Adipose tissue (tissue), 3 donors: Measurements from ENCODE around the gene CNDP1. TPM values are rescaled to one million over a fixed set of nuclear protein-coding genes. Genes with fewer than 3 reads are reported as not detected.
"Not testable (repeated sequence)": the region's sequence is repeated elsewhere in the genome, so short reads cannot be mapped to it uniquely, and the experiment has no call there.

Source experiments
- H3K27ac ChIP-seq: one replicate; pipeline ENCODE4 v1.5.1; 2013; ENCODE audit warnings: low read depth, low read length
- WGBS, 3 donors: extraction: QIAGEN DNeasy Blood & Tissue Kit; methylation state at CpG; one replicate each; pipeline ENCODE4 v1.1.7; 2013; 5-methylcytosine and 5-hydroxymethylcytosine counted together
- polyA plus RNA-seq, 3 donors: library from polyadenylated mRNA; stranded (reverse); fragments of 200-250 nt; gene quantifications; one replicate each; pipeline ENCODE4 v1.2.3, GENCODE V29; 2013
- donor health status: healthy with polysubstance abuse.
- donor health status: Bipolar disorder and iron deficiency.
- donor health status: healthy.

The CNDP1 gene
- polyA plus RNA-seq, 3 donors: 0.12 to 0.20 TPM; not detected in 1

DNA sequence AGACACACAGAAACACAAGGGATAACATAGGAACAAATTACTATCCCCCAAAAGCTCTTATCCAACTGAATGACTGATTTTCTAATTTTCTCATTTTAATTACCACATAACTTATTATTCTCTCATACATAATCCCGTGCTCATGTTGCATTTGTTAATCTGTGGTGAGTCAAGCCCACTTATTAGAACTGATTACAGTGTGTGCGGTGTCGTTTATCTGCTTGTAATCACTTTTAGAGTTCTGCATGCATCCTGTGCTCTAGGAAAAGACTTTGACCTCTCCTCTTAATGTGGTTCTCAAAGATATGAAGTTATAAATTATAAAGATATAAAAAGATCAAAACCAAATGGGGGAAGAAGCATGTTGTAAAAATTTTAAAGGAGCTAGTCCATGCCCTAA is 29.7 kb downstream of the CNDP1 start:
- H3K27ac ChIP-seq: no peak overlapping the region
- 34 to 47% (median 39%) methylated on average over 3 of the region's 3 CpGs for WGBS, 3 donors

DNA sequence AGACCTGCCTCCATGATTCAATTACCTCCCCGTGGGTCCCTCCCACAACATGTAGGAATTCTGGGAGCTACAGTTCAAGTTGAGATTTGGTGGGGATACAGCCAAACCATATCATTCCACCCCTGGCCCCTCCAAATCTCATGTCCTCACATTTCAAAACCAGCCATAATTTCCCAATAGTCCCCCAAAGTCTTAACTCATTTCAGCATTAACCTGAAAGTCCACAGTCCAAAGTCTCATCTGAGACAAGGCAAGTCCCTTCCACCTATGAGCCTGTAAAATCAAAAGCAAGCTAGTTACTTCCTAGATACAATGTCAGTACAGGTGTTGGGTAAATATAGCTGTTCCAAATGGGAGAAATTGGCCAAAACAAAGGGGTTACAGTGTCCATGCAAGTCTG is 30.9 kb downstream of the CNDP1 start:
- 94 to 96% (median 94%) methylated on average over 1 of the region's 1 CpG for WGBS, 3 donors

DNA sequence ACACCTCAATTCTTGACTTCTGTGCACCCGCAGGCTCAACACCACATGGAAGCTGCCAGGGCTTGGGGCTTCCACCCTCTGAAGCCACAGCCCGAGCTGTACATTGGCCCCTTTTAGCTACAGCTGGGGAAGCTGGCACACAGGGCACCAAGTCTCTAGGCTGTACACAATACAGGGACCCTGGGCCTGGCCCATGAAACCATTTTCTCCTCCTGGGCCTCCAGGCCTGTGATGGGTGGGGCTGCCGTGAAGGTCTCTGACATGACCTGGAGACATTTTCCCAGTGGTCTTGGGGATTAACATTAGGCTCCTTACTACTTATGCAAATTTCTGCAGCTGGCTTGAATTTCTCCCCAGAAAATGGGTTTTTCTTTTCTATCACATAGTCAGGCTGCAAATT is 31.7 kb downstream of the CNDP1 start:
- WGBS, 3 donors: 67 to 85% (median 84%) methylated on average over 3 of the region's 3 CpGs
- not testable (repeated sequence) for H3K27ac ChIP-seq

More for the DNA sequence above, 30.9 kb downstream of the CNDP1 start:
- H3K27ac ChIP-seq: not testable (repeated sequence)

DNA sequence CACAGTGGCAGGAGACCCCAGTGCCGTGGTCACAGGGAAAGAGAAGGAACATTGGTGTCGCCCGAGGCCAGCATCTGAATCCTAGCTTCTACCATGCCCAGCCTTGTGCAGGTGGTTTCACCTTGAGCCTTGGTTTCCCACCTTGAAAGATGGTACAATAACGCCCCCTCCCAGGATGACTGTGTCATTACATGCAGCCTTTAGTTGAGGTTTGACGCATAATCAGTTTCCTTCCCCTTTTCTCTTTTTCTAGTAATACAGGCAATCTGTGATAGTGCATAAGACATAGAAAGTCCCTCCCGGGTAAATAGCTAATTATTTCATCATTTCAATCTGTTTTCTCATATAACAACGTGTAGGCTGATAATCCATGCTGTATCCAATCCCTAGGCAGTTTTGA is 33.5 kb downstream of the CNDP1 start:
- no peak overlapping the region for H3K27ac ChIP-seq
- WGBS, 3 donors: 53 to 69% (median 62%) methylated on average over 7 of the region's 7 CpGs

DNA sequence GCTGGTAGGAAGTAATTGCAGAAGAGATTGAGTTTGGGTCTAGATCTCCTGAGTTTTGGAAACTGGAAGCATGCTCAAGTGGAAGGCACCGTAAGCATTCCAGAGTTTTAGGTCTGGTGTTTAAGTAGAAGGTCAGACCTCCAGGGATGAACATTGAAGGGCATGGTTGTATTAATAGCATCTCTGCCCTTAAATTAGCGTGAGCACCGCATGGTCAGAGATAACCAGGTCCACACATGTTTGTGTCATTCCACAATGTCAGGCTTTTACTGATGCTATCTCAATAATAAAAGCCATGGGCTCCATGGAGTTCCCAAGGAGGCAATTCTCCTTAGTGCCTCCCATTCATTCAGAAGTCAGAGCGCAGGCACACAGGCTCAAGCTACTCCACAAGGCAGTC is 35.1 kb downstream of the CNDP1 start:
- H3K27ac ChIP-seq: no peak overlapping the region
- 86 to 90% (median 88%) methylated on average over 4 of the region's 4 CpGs for WGBS, 3 donors

DNA sequence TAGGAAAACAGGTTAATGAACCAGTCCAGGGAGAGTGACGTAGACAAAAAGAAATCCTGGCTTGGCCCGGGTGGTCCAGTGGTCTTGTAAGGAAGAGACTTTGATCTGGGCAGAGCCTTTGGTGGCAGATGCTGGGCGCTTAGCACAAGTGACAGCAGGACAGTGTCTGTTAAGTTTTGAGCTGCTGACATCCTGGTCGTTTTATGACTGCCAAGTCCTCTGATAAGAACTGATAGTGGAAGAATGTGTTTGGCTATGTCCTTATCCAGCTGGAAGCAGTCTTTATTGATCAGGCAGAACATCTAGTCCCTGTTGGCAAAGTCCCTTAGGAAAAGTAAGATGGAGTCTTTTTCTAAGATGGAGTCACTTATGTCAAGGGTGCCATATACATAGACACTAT is 36.0 kb downstream of the CNDP1 start:
- no peak overlapping the region for H3K27ac ChIP-seq
- WGBS, 3 donors: 63 to 82% (median 73%) methylated on average over 4 of the region's 4 CpGs

DNA sequence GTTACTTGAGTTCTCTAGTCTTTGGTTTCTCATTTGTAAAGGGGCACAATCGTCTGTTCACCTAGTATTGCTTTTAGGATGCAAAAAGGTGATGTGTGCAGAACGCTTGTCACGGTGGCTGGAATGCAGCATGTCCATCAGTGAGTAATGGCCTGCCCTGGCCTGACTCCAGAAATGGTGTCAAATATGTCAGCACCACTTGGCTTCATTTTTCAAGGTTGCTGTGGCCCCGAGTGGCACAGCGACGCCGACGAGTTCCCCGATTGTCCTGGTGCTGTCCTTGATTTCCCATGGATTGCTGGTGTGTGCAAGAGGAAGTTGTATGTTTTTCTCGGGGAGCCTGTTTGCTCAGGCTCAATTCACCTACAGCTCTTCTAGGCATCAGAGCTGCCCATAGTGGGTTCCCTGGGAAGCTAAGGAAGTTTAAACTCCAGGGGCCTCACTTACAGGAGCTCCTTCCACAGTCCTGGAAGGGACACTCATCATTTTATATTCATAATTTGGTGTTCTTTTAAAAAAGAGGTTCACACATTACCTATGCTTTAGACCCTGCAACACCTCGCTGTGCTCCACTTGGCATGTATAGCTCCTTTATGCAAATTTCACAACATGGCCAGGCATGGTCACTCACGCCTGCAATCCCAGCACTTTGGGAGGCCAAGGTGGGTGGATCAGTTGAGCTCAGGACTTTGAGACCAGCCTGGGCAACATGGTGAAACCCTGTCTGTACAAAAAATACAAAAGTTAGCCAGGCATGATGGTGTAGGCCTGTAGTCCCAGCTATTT is 37.8 kb downstream of the CNDP1 start:
- no peak overlapping the region for H3K27ac ChIP-seq
- WGBS, 3 donors: 49 to 89% (median 86%) methylated on average over 12 of the region's 12 CpGs

DNA sequence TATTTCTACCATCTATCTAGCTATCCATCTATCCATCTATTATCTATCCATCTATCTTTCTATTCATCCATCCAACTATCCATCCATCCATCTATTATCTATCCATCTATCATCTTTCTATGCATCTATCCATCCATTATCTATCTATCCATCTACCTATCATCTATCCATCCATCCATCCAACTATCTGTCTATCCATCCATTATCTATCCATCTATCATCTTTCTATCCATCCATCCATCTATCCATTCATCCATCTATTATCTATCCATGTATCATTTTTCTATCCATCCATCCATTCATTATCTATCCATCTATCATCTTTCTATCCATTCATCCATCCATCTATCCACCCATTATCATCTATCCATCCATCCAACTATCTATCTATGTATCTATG is 38.8 kb downstream of the CNDP1 start:
- no peak overlapping the region for H3K27ac ChIP-seq

DNA sequence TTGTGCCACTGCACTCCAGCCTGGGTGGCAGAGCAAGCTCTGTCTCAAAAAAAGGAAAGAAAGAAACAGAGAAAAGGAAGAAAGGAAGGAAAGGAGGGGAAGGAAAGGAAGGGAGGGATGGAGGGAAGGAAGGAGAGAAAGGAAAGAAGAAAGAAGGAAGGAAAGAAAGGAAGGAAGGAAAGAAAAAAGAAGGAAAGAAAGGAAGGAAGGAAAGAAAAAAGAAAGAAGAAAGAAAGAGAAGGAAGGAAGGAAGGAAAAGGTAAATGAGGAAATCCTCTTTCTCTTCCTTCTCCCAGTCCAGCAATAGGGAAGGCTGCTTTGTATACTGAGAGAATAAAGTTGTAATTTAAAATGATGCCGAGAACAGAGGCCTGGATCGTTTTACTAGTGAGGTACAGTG is 40.6 kb downstream of the CNDP1 start:
- 68 to 78% (median 71%) methylated on average over 2 of the region's 2 CpGs for WGBS, 3 donors
- no peak overlapping the region for H3K27ac ChIP-seq

DNA sequence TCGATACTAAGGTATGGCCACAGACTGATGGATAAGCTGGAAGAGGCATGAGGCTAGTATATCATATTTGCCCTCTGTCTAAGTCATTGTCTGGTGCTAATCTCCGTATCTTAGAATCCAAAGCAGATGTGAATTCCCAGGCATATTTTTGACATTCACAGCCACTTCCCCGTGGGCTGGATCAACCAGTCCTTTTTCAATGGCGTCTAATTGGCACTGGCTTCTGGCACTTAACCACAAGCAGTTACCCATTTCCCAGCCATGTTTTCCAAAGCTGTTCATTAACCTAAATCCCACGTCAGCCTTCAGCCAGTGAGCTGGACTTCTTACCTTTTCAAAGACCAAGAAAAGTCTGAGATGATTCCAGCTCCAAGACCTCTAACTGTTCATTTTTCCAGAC is 42.7 kb downstream of the CNDP1 start:
- WGBS, 3 donors: 35 to 63% (median 53%) methylated on average over 5 of the region's 5 CpGs
- H3K27ac ChIP-seq: no peak overlapping the region

DNA sequence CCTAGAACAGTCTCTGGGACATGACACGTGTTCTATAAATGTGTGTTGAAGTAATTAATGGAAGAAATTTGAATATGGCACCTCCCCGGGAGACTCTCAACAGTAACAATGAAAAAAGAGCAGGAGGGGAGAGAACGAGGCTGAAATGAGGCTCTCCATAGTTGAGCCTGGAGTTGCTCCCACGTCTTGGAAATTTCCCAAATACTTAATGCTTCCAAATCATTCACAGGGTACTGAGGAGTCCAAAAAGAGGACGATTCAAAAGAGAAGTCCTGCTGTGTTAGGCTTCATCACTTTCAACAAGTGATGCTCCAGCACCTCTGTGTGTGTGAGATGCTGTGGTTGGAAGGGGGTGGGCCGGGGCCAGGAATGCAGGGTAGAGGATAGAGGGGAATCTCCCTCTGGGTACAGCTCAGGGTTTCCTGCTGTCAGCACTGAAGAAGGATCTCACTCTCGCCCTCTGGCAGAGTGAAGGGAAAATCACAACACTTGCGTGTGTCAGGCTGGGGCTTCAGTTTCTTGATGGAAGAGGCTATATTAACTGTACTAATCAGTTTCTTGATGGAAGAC is 45.3 kb downstream of the CNDP1 start:
- H3K27ac ChIP-seq: no peak overlapping the region
- 38 to 45% (median 43%) methylated on average over 8 of the region's 8 CpGs for WGBS, 3 donors

DNA sequence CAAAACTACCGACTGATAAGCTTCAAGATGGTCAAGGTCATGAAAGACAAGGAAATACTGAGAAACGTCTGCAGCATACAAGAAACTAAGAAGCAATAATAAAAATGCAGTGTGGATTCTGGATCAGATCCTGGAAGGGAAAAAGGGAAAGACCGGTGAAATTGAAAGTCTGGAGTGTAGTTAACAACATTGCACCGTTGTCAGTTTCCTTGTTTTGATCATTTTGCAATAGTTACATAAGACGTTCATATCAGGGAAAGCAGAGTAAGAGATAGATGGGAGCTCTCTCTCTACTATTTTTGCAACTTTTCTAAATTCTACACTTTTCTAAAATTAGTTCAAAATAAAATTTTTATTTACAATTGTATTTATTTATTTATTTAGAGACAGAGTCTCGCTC is 48.3 kb downstream of the CNDP1 start:
- WGBS, 3 donors: 44 to 56% (median 51%) methylated on average over 6 of the region's 6 CpGs
- H3K27ac ChIP-seq: no peak overlapping the region

DNA sequence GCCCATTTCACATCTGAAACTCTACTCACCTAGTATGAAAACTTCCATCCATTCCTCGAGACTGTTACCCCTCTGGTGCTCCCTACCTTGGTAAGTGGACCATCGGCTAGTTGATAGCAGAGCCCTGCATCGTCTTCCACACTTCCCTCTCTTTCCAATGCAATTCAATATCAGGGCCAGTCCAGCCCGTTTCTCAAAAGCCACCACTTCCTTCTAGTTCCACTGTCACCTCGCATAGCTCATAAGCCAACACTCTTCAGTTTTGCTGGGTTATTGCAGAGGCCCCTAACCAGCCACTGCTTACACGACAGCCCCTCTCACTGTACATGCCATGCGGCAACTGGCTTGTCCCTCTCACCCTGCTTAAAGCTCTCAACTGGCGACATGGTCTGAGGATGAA is 53.1 kb downstream of the CNDP1 start:
- H3K27ac ChIP-seq: no peak overlapping the region
- WGBS, 3 donors: 60 to 65% (median 62%) methylated on average over 8 of the region's 8 CpGs

DNA sequence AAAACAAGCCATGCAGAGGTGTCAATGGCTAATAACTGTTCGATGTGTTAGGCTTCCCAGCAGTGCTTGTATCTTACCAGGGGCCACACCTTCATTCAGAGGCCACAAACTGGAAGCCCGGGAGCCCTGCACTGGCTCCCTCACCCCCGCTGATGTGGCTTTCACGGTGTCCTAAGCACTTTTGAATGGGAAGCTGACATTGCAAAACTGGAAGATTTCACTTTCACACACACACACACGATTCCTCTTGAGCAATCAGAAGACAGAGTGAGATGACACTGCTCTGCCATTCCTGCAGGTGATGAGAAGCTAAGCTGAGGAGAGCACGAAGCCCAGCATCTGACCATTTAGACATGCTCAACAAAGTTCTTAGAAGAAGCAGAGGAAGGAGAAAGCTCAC is 54.7 kb downstream of the CNDP1 start:
- WGBS, 3 donors: 36 to 68% (median 44%) methylated on average over 6 of the region's 6 CpGs
- H3K27ac ChIP-seq: no peak overlapping the region

DNA sequence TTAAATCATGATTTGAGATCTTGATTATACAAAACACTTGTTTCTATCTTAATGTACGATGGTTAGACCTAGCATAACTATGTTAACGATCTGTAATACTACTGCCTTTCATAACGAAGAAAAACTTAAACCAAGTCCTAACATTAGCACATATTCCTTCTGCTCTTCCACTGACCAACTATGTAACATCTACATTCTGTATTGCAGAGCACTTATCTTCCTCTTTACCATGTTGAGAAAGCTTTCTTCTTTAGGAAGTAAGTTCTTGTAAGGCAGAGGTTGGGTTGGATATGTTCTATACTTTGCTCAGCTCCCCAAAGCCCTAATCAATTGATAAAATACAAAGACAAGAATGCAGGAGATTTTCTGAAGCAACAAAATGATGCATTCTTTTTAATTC is 55.5 kb downstream of the CNDP1 start:
- WGBS, 3 donors: 61 to 83% (median 63%) methylated on average over 3 of the region's 3 CpGs
- H3K27ac ChIP-seq: no peak overlapping the region

DNA sequence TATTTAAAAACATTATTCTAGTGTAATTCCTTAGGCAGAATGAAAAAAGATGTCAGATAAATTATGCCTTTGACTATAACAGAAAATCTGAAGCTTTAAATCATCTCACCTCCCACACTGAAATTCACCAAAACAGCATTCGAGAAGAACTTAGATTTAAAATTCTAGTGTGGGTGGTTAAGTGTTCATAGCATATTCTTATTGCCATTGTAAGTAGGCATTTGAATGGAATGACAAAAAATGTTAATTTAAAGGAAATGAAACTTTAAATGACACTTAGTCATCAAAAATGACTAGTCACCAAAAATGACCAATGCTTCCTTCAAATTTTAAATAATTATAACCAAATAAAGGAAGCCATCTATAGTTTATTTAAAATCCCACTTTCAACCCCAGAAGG is 56.4 kb downstream of the CNDP1 start:
- no peak overlapping the region for H3K27ac ChIP-seq
- 68 to 81% (median 70%) methylated on average over 1 of the region's 1 CpG for WGBS, 3 donors

DNA sequence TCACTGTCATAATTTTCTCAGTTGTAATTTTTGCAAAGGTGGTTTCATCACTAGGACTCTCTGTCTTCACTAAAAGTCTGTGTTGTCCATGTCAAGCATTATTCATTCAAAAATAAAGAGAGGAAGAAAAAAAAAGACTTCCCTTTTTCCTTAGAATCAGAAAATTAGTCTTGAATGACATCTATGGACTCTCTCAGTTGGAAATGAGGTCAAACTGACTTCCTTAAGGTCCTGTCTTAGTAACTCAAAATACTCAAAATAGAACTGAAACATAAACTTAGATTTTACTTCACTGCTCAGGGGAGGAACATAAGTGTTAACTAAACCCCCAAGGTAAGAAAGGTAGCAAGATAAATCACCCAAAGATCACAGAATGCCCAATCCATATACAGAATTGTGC is 61.1 kb downstream of the CNDP1 start:
- no peak overlapping the region for H3K27ac ChIP-seq

DNA sequence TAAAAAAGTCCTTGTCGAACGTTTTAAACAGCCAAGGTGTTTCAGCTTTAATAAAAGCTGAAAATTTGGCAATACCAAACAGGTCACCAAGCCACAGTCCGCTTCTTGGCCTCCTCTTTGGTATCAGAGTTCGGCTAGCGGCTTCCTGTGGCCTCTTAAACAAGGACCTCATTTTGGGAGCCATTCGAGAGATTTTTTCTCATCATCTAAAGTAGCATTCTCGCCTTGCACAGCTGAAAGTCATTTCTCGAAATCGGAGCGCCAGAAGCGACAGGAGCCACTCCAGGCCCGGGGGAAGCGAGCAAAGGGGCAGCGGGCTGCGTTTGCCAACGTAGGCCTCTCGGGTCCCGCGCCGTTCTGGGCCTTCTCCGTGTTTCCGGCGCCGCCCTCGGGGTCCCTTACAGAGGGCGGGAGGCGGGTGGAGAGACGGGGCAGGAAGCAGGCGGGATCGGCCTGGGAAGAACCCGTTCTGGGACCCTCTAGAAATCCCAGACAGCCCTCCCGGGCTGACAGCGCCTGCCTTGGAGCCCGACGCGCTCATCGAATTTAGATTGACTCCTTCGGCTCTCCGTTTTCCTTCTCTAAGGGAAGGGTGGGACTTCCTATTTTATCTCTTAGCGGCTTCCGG is 62.8 kb downstream of the CNDP1 start:
- H3K27ac ChIP-seq: peak overlapping the region; percentile 99
- 0% methylated on average over 41 of the region's 41 CpGs for WGBS, 3 donors

DNA sequence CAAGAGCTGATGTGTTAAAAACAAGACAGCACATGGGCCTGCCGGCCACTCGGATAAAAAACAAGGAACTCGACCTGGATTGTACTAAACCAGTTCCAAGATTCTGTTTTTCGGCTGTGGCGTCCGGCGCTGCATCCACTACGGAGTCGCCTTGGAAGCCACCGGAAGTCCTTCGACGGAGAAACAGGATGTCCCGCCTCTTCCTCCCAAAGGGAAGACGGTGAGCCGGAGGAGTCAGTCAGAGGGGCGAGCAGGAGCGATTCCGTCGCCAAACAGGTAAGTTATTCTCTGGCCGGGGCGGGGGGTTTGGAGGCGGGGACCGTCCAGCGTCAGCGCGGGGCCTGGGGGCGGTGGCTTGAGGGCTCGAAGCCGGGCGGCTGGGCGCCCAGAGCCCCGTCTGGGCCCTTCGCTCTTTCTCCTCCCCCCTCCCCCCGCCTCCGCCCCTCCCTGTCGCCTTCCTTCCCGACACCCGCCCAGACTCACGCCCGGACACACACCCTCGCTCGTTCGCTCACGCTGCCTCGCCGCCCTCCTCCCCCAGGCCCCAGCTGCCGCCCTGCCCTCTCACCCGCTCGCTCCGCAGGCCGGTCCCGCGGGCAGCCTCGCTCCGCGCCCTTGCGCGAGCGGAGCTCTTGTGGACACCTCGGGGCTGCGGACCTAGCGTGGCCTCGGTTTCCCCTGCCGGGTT is 63.5 kb downstream of the CNDP1 start, which contains the start of gene ZNF407:
TSS of gene ZNF407 (plus strand) at position 209 of the 688 bp plus-strand sequence. CDS start 33,150 bp downstream, outside the sequence.
- 0 to 1% (median 1%) methylated on average over 43 to 64 of the region's 64 CpGs for WGBS, 3 donors
- peak within 1 kb of the TSS; percentile 99 for H3K27ac ChIP-seq
